Measurements from ENCODE around the gene RFX5. TPM values are rescaled to one million over a fixed set of nuclear protein-coding genes. Genes with fewer than 3 reads are reported as not detected.
A peak's percentile ranks its signal among the peaks of the same experiment; 100 is the strongest.

RFX5 gene
- total RNA-seq, 1 donor from 2014 or later: 89.5 TPM

DNA sequence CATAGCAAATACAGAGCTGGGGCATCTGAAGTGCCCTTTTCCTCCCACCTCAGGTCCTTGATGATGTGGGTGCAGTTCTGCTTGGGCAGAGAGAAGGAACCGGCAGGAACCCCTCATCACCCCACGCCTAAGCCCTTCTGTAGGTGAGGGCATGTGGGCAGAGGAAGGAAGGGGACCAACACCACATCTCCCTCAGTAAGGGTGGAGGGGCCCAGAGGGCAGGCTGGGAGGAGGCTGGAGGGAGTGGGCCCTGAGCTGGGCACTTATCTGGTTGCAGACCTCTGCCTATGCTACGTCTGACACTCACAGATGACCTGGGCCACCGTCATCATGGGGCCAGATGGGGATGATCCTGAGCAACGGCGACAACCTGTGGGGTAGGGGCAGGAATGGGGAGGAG lies 54.0 kb downstream of the RFX5 start:
- TF ChIP-seq, protein P1, sequence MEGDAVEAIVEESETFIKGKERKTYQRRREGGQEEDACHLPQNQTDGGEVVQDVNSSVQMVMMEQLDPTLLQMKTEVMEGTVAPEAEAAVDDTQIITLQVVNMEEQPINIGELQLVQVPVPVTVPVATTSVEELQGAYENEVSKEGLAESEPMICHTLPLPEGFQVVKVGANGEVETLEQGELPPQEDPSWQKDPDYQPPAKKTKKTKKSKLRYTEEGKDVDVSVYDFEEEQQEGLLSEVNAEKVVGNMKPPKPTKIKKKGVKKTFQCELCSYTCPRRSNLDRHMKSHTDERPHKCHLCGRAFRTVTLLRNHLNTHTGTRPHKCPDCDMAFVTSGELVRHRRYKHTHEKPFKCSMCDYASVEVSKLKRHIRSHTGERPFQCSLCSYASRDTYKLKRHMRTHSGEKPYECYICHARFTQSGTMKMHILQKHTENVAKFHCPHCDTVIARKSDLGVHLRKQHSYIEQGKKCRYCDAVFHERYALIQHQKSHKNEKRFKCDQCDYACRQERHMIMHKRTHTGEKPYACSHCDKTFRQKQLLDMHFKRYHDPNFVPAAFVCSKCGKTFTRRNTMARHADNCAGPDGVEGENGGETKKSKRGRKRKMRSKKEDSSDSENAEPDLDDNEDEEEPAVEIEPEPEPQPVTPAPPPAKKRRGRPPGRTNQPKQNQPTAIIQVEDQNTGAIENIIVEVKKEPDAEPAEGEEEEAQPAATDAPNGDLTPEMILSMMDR (IDR thresholded peaks at IDR 0.05; ENCODE audit: unreplicated experiment): no peak
- H3K9me3 Mint-ChIP-seq: no peaks in the 10 kb centered on the region
- peaks cover 37% of the 10 kb centered on the region for H3K36me3 Mint-ChIP-seq
- no peaks in the 10 kb centered on the region for H3K4me1 Mint-ChIP-seq
- no peak for DNase-seq (ENCODE audit: low spot score in 2 of 2, unreplicated experiment in 2 of 2)
- H3K27ac Mint-ChIP-seq: no peak overlapping the region
- H3K4me3 Mint-ChIP-seq: no peak overlapping the region
- no peaks in the 10 kb centered on the region for H3K27me3 Mint-ChIP-seq (ENCODE audit: low read depth)

GRCh38 chr1:151292207-151293030 lies 54.6 kb downstream of the RFX5 start:
- no peak for DNase-seq (ENCODE audit: low spot score in 2 of 2, unreplicated experiment in 2 of 2)
- H3K36me3 Mint-ChIP-seq: peaks cover 31% of the 10 kb centered on the region
- TF ChIP-seq, protein P1 (IDR thresholded peaks at IDR 0.05; ENCODE audit: unreplicated experiment): no peak

GRCh38 chr1:151290709-151291303 lies 56.2 kb downstream of the RFX5 start:
- H3K9me3 Mint-ChIP-seq: no peaks in the 10 kb centered on the region
- H3K27ac Mint-ChIP-seq: no peak overlapping the region
- no peaks in the 10 kb centered on the region for H3K4me1 Mint-ChIP-seq
- H3K27me3 Mint-ChIP-seq (ENCODE audit: low read depth): no peaks in the 10 kb centered on the region
- H3K36me3 Mint-ChIP-seq: peaks cover 37% of the 10 kb centered on the region
- TF ChIP-seq, protein P1 (IDR thresholded peaks at IDR 0.05; ENCODE audit: unreplicated experiment): no peak
- H3K4me3 Mint-ChIP-seq: no peak overlapping the region
- DNase-seq (ENCODE audit: low spot score in 2 of 2, unreplicated experiment in 2 of 2): no peak

More at GRCh38 chr1:151292207-151293030, 54.6 kb downstream of the RFX5 start:
- Mint-ChIP-seq H3K9me3 (no peaks in the 10 kb centered on the region), H3K27me3 (ENCODE audit: low read depth) (no peaks in the 10 kb centered on the region), H3K4me3 (no peak overlapping the region), H3K27ac (peak overlapping the region; percentile 26), H3K4me1 (no peaks in the 10 kb centered on the region)

Other genes with a start within 250 kb of the RFX5 start
- gene SEMA6C, start 200.6 kb downstream of the RFX5 start, total RNA-seq: 14.9 to 15.0 TPM (median 14.9 TPM) in 3 replicates
- gene TNFAIP8L2, start 190.6 kb downstream of the RFX5 start, total RNA-seq: not detected in 3 replicates
- gene LYSMD1, start 181.3 kb downstream of the RFX5 start, total RNA-seq: 9.9 to 11.8 TPM (median 11.4 TPM) in 3 replicates
- gene SCNM1, start 181.1 kb downstream of the RFX5 start, total RNA-seq: 34.9 to 37.1 TPM (median 36.9 TPM) in 3 replicates
- gene TMOD4, start 171.3 kb downstream of the RFX5 start, total RNA-seq: 0.77 to 1.7 TPM (median 1.1 TPM) in 3 replicates
- 76.8 to 87.2 TPM (median 82.3 TPM) in 3 replicates for gene VPS72, start 157.1 kb downstream of the RFX5 start, total RNA-seq
- gene PIP5K1A, start 148.7 kb downstream of the RFX5 start, total RNA-seq: 122 to 130 TPM (median 124 TPM) in 3 replicates
- 114 to 127 TPM (median 126 TPM) in 3 replicates for gene PSMD4, start 92.5 kb downstream of the RFX5 start, total RNA-seq
- gene ZNF687, start 65.0 kb downstream of the RFX5 start, total RNA-seq: 32.1 to 37.2 TPM (median 32.3 TPM) in 3 replicates
- 67.2 to 77.6 TPM (median 73.7 TPM) in 3 replicates for gene PI4KB, start 19.8 kb downstream of the RFX5 start, total RNA-seq
- 51.1 to 58.5 TPM (median 53.3 TPM) in 3 replicates for gene SELENBP1, start 25.5 kb upstream of the RFX5 start, total RNA-seq
- gene PSMB4, start 52.3 kb upstream of the RFX5 start, total RNA-seq: 202 to 207 TPM (median 202 TPM) in 3 replicates
- gene POGZ, start 112.2 kb upstream of the RFX5 start, total RNA-seq: 169 to 182 TPM (median 179 TPM) in 3 replicates
- 37.5 to 39.1 TPM (median 38.9 TPM) in 3 replicates for gene CGN, start 164.1 kb upstream of the RFX5 start, total RNA-seq
- gene TUFT1, start 193.1 kb upstream of the RFX5 start, total RNA-seq: 14.8 to 17.3 TPM (median 17.3 TPM) in 3 replicates

Measured in mesothelial cell of epicardium (in vitro differentiated cells).